KMS-11 (cell line): Measurements from ENCODE around the gene PAX8.

Source experiments
- H2AFZ ChIP-seq: fragments of 200-600 bp; sonication (generic); 2 replicates; pipeline ENCODE4 v1.6.1; 2016; ENCODE audit warnings: antibody characterized with exemption, mixed run types, low read depth
- H3K27ac ChIP-seq: fragments of 200-600 bp; sonication (generic); 2 replicates; pipeline ENCODE4 v1.6.1; 2016; ENCODE audit warnings: mild to moderate bottlenecking, mixed run types
- H3K27me3 ChIP-seq: fragments of 200-600 bp; sonication (generic); 2 replicates; pipeline ENCODE4 v1.6.1; 2017; ENCODE audit warnings: mild to moderate bottlenecking, low read depth, mixed run types, moderate library complexity; ENCODE audit not compliant: insufficient read depth
- H3K36me3 ChIP-seq: fragments of 200-600 bp; sonication (generic); 2 replicates; pipeline ENCODE4 v1.6.1; 2017; ENCODE audit warnings: mild to moderate bottlenecking, mixed run types; ENCODE audit not compliant: insufficient read depth
- H3K4me1 ChIP-seq: fragments of 200-600 bp; sonication (generic); 2 replicates; pipeline ENCODE4 v1.6.1; 2016; ENCODE audit warnings: mild to moderate bottlenecking, low read depth, mixed run types; ENCODE audit not compliant: poor library complexity, severe bottlenecking
- H3K4me2 ChIP-seq: fragments of 200-600 bp; sonication (generic); 2 replicates; pipeline ENCODE4 v1.7.0; 2016; ENCODE audit warnings: mild to moderate bottlenecking, mixed run types
- H3K4me3 ChIP-seq: fragments of 200-600 bp; sonication (generic); IDR thresholded peaks from 2 replicates; pipeline ENCODE4 v1.6.1; 2017; ENCODE audit warnings: low read depth, low read length, mixed read lengths; ENCODE audit not compliant: insufficient read depth
- H3K79me2 ChIP-seq: fragments of 200-600 bp; sonication (generic); 2 replicates; pipeline ENCODE4 v1.6.1; 2016; ENCODE audit warnings: low read depth, mixed run types; ENCODE audit not compliant: insufficient read depth
- H3K9ac ChIP-seq: fragments of 200-600 bp; sonication (generic); 2 replicates; pipeline ENCODE4 v1.6.1; 2016; ENCODE audit warnings: mild to moderate bottlenecking, mixed run types
- H4K20me1 ChIP-seq: fragments of 200-600 bp; sonication (generic); 2 replicates; pipeline ENCODE4 v1.6.1; 2016; ENCODE audit warnings: mild to moderate bottlenecking, mixed run types; ENCODE audit not compliant: insufficient read depth
- CTCF ChIP-seq: fragments of 200-600 bp; sonication (generic); conservative IDR thresholded peaks from 2 replicates; pipeline ENCODE4 v1.6.1; 2017; ENCODE audit warnings: low read depth, mild to moderate bottlenecking, antibody characterized with exemption, low read length, moderate library complexity, mixed read lengths

PAX8 gene

GRCh38 chr2:113240915-113241911, 37.5 kb downstream of the PAX8 start:
- Histone ChIP-seq H4K20me1 (no peaks in the 10 kb centered on the region), H3K4me3 (no peak overlapping the region), H3K4me1 (no peaks in the 10 kb centered on the region), H3K79me2 (no peaks in the 10 kb centered on the region), H3K36me3 (no peaks in the 10 kb centered on the region), H3K4me2 (no peak overlapping the region), H3K9ac (no peak overlapping the region), H3K27ac (no peak overlapping the region), H2AFZ (no peak overlapping the region), H3K27me3 (no peaks in the 10 kb centered on the region)
- TF ChIP-seq CTCF: no peak

- TF ChIP-seq CTCF: no peak
- no peaks in the 10 kb centered on the region for H3K79me2 ChIP-seq
- H4K20me1 ChIP-seq: no peaks in the 10 kb centered on the region
- H3K27me3 ChIP-seq: no peaks in the 10 kb centered on the region
- no peak overlapping the region for H3K4me3 ChIP-seq
- no peak overlapping the region for H3K4me2 ChIP-seq
- no peak overlapping the region for H3K27ac ChIP-seq
- H2AFZ ChIP-seq: no peak overlapping the region
- H3K36me3 ChIP-seq: no peaks in the 10 kb centered on the region
- no peak overlapping the region for H3K9ac ChIP-seq
- H3K4me1 ChIP-seq: no peaks in the 10 kb centered on the region
These were observed 38.4 kb downstream of the PAX8 start for GRCh38 chr2:113240150-113240914.

GRCh38 chr2:113238871-113239839, 39.6 kb downstream of the PAX8 start:
- H3K79me2 ChIP-seq: no peaks in the 10 kb centered on the region
- H3K9ac ChIP-seq: no peak overlapping the region

More at GRCh38 chr2:113238871-113239839, 39.6 kb downstream of the PAX8 start:
- no peaks in the 10 kb centered on the region for H3K27me3 ChIP-seq
- no peaks in the 10 kb centered on the region for H4K20me1 ChIP-seq
- TF ChIP-seq CTCF: no peak
- H2AFZ ChIP-seq: no peak overlapping the region
- no peaks in the 10 kb centered on the region for H3K4me1 ChIP-seq
- no peak overlapping the region for H3K4me2 ChIP-seq
- no peaks in the 10 kb centered on the region for H3K36me3 ChIP-seq
- no peak overlapping the region for H3K4me3 ChIP-seq
- H3K27ac ChIP-seq: no peak overlapping the region
